GM12878 (cell line): Measurements from ENCODE around the gene NAP1L4.

Source experiments
- BHLHE40 ChIP-seq, 2 experiments: fragments of 450-650 bp in 1 of 2; IDR thresholded peaks; 2 replicates each; pipeline ENCODE4 v1.6.1; 2011 to 2017; ENCODE audit warnings: low read depth in 2 of 2, borderline replicate concordance in 1 of 2, improper control_type of control experiment in 1 of 2, low read length in 1 of 2, mild to moderate bottlenecking in 1 of 2
- CEBPZ ChIP-seq: fragments of 150-350 bp; IDR thresholded peaks from 2 replicates; pipeline ENCODE4 v1.6.1; 2016; ENCODE audit warnings: low read depth, low read length
- CTCF ChIP-seq, 3 experiments: IDR thresholded peaks in 2 of 3; conservative IDR thresholded peaks in 1 of 3; 2 replicates each; pipeline ENCODE4 v1.5.1; 2011; ENCODE audit warnings: low read depth in 3 of 3, low read length in 3 of 3, mild to moderate bottlenecking in 3 of 3, control low read depth in 2 of 3, moderate library complexity in 2 of 3, inconsistent platforms in 1 of 3, mixed read lengths in 1 of 3; ENCODE audit not compliant: control insufficient read depth in 2 of 3, insufficient read depth in 1 of 3; ENCODE audit errors: extremely low read depth in 1 of 3
- EP300 ChIP-seq, 2 experiments: fragments of 150-350 bp in 1 of 2; IDR thresholded peaks; 2 replicates each; pipeline ENCODE4 v1.6.1; 2011 to 2012; ENCODE audit warnings: low read depth in 2 of 2, low read length in 2 of 2, borderline replicate concordance in 1 of 2, improper control_type of control experiment in 1 of 2, inconsistent platforms in 1 of 2; ENCODE audit not compliant: control insufficient read depth in 1 of 2
- HCFC1 ChIP-seq: fragments of 150-350 bp; IDR thresholded peaks from 2 replicates; pipeline ENCODE4 v1.6.1; 2014; ENCODE audit warnings: low read length
- ZNF384 ChIP-seq: IDR thresholded peaks from 2 replicates; pipeline ENCODE4 v1.6.1; 2012; ENCODE audit warnings: low read depth, mild to moderate bottlenecking, low read length, improper control_type of control experiment, borderline replicate concordance

- TF ChIP-seq CTCF (IDR thresholded peaks at IDR 0.05 in 2 of 3, conservative IDR thresholded peaks at IDR 0.05 in 1 of 3; ENCODE audit: control insufficient read depth in 2 of 3, extremely low read depth in 1 of 3, insufficient read depth in 1 of 3, low read depth in 3 of 3, low read length in 3 of 3) = no peak
- no peak for TF ChIP-seq EP300 (IDR thresholded peaks at IDR 0.05; ENCODE audit: borderline replicate concordance in 1 of 2, control insufficient read depth in 1 of 2, low read depth in 2 of 2, low read length in 2 of 2)
- TF ChIP-seq ZNF384 = no peak
- TF ChIP-seq BHLHE40 (IDR thresholded peaks at IDR 0.05; ENCODE audit: borderline replicate concordance in 1 of 2, low read depth in 2 of 2, low read length in 1 of 2) = no peak
- TF ChIP-seq HCFC1 = no peak
- TF ChIP-seq CEBPZ = no peak
Measured at GRCh38 chr11:2940147-2940920, 51.8 kb downstream of the NAP1L4 start.
